OCI-LY1 (cell line): ENCODE data around the gene BGN.

Source experiments
- EZH2 ChIP-seq: fragments of 200-600 bp; sonication (generic), shearing (Covaris generic); IDR thresholded peaks from 2 replicates; pipeline ENCODE4 v1.8.0; 2017; ENCODE audit warnings: borderline replicate concordance, mixed run types, mild to moderate bottlenecking, antibody characterized with exemption, low read length, moderate library complexity, mixed read lengths
- TF ChIP-seq, protein P1 (sequence below): fragments of 200-600 bp; sonication (generic), shearing (Covaris generic); IDR thresholded peaks from 2 replicates; pipeline ENCODE4 v1.5.1; 2017; ENCODE audit warnings: mild to moderate bottlenecking, antibody characterized with exemption, low read length, moderate library complexity, mixed read lengths

DNA sequence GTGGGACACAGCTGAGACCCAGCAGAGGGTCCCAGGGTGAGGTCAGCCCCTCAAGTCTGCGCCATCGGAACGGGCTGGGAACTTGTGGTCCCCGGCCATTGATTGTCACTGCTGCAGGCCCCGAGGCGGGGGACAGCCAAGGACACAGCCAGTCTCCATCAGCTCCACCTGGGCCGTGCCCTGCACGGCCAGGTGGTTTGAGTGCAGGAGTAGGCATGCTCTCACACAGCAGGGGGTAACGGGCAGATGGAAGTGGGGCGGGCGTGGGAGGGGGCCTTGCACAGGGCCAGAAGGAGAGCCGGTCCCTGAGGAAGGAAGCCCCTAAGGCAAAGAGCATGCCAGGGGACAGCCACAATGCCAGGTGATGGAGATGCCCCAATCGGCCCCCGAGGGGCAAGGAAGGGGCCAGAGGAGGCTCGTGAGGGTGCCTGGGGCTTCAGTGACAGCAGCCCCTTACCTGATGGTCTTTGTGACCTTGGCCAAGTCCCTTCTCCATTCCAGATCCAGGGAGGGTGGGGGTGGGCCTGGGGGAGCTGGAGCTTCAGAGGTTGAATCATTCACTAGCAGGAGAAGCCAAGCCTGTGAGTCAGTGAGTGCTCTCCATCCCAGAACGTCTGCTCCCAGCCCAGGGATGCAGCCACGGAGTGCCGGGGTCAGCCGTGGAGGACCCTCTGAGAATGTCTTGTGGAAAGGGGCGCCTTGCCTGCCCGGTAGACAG is 24.9 kb downstream of the BGN start:
- TF ChIP-seq, protein P1, sequence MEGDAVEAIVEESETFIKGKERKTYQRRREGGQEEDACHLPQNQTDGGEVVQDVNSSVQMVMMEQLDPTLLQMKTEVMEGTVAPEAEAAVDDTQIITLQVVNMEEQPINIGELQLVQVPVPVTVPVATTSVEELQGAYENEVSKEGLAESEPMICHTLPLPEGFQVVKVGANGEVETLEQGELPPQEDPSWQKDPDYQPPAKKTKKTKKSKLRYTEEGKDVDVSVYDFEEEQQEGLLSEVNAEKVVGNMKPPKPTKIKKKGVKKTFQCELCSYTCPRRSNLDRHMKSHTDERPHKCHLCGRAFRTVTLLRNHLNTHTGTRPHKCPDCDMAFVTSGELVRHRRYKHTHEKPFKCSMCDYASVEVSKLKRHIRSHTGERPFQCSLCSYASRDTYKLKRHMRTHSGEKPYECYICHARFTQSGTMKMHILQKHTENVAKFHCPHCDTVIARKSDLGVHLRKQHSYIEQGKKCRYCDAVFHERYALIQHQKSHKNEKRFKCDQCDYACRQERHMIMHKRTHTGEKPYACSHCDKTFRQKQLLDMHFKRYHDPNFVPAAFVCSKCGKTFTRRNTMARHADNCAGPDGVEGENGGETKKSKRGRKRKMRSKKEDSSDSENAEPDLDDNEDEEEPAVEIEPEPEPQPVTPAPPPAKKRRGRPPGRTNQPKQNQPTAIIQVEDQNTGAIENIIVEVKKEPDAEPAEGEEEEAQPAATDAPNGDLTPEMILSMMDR: no peak
- TF ChIP-seq EZH2: no peak
